Stimulated activated CD8-positive, alpha-beta memory T cell treated with anti-CD3 and anti-CD28 coated beads, Interleukin-7, amount 100 ng/mL, for 48 hours (primary cell): ENCODE data around the gene PDXK.
"Not testable (repeated sequence)": the region's sequence is repeated elsewhere in the genome, so short reads cannot be mapped to it uniquely, and the experiment has no call there.

Source experiments
- DNase-seq, 2 donors: peaks; one replicate each; pipeline ENCODE4 v3.0.0-alpha.2; 2020; ENCODE audit warnings: low read depth in 1 of 2; ENCODE audit errors: extremely low read depth in 1 of 2

PDXK gene

GRCh38 chr21:43696214-43696613 is 22.7 kb upstream of the PDXK start:
- no peak for DNase-seq

GRCh38 chr21:43697758-43698643 is 20.9 kb upstream of the PDXK start:
- DNase-seq, result no peak

- not testable (repeated sequence) for DNase-seq
Observed at GRCh38 chr21:43699492-43699777, 19.5 kb upstream of the PDXK start.

GRCh38 chr21:43699933-43700599 is 18.9 kb upstream of the PDXK start:
- DNase-seq, result no peak

GRCh38 chr21:43701936-43702784 is 16.8 kb upstream of the PDXK start:
- no peak for DNase-seq

- no peak for DNase-seq
Observed at GRCh38 chr21:43702785-43703034, 16.2 kb upstream of the PDXK start.

GRCh38 chr21:43703035-43703880 is 15.7 kb upstream of the PDXK start:
- no peak for DNase-seq

GRCh38 chr21:43707462-43707861 is 11.5 kb upstream of the PDXK start:
- DNase-seq, result no peak

GRCh38 chr21:43708745-43709381 is 10.1 kb upstream of the PDXK start:
- no peak for DNase-seq

GRCh38 chr21:43712268-43712942 is 6.5 kb upstream of the PDXK start:
- no peak for DNase-seq

- not testable (repeated sequence) for DNase-seq
Observed at GRCh38 chr21:43713123-43713522, 5.8 kb upstream of the PDXK start.

- DNase-seq, result no peak
Observed at GRCh38 chr21:43716376-43717165, 2.4 kb upstream of the PDXK start.

GRCh38 chr21:43717166-43717853 is 1.6 kb upstream of the PDXK start:
- no peak for DNase-seq

GRCh38 chr21:43717967-43718871 is 710 bp upstream of the PDXK start:
- no peak for DNase-seq

- no peak for DNase-seq
Observed at GRCh38 chr21:43719748-43720538, 1.0 kb downstream of the PDXK start.

- DNase-seq, result no peak
Observed at GRCh38 chr21:43720539-43721166, 1.7 kb downstream of the PDXK start.
